AG04450 (cell line): ENCODE results near the gene CTTNBP2. TPM values are rescaled to one million over a fixed set of nuclear protein-coding genes. Genes with fewer than 3 reads are reported as not detected.

Experiments used
- CTCF ChIA-PET: fragments of 300-600, 350-600 bp; formaldehyde crosslinking; extraction: SDS; loops from one replicate; lab custom pipeline; 2022; ENCODE audit warnings: antibody characterized with exemption, inconsistent platforms; lab: Charles Lee
- POLR2A ChIA-PET: fragments of 350-600 bp; formaldehyde crosslinking; extraction: SDS; loops from one replicate; lab custom pipeline; 2021; ENCODE audit warnings: antibody characterized with exemption, inconsistent platforms; lab: Yijun Ruan, JAX
- DNase-seq: peaks from one replicate; pipeline ENCODE4 v3.0.0-alpha.2; 2011; ENCODE audit warnings: low read depth, low spot score
- H3K27ac ChIP-seq: one replicate; pipeline ENCODE4 v1.5.1; 2012; ENCODE audit warnings: low read depth, low read length, control low read depth
- H3K27me3 ChIP-seq: one replicate; pipeline ENCODE4 v1.6.0; 2012; ENCODE audit warnings: low read length; ENCODE audit not compliant: control insufficient read depth, insufficient read depth
- H3K4me3 ChIP-seq: 2 replicates; pipeline ENCODE4 v1.5.1; 2011; ENCODE audit warnings: mild to moderate bottlenecking, low read depth, low read length, control low read depth
- H3K9me3 ChIP-seq: 2 replicates; pipeline ENCODE4 v1.5.1; 2012; ENCODE audit warnings: low read length; ENCODE audit not compliant: control insufficient read depth, insufficient read depth
- CTCF ChIP-seq: IDR thresholded peaks from 2 replicates; pipeline ENCODE4 v1.5.1; 2011; ENCODE audit warnings: low read depth, low read length, control low read depth, inconsistent platforms
- polyA plus RNA-seq: library from polyadenylated mRNA; depleted of rRNA; stranded (reverse); fragments of >200 nt; gene quantifications from 2 replicates; pipeline ENCODE4 v1.2.3, GENCODE V29; 2011

Gene CTTNBP2
- polyA plus RNA-seq, 1 experiment: 14.4 TPM

- no peaks in the 10 kb centered on the region for H3K27me3 ChIP-seq
- no peak for TF ChIP-seq CTCF
- ChIA-PET POLR2A (no interaction called here), CTCF (interaction anchor here (1.1 kb wide), 1 partner anchor 111 kb away, joined by 3 read pairs; no protein-coding TSS in a partner anchor)
- H3K4me3 ChIP-seq: no peak overlapping the region
- H3K9me3 ChIP-seq: no peaks in the 10 kb centered on the region
- no peak overlapping the region for H3K27ac ChIP-seq
- no peak for DNase-seq
These were observed 10.9 kb downstream of the CTTNBP2 start for GRCh38 chr7:117862378-117862777.

GRCh38 chr7:117859246-117859812 lies 13.9 kb downstream of the CTTNBP2 start:
- Histone ChIP-seq H3K9me3 (no peaks in the 10 kb centered on the region), H3K27me3 (no peaks in the 10 kb centered on the region), H3K27ac (no peak overlapping the region), H3K4me3 (no peak overlapping the region)
- ChIA-PET CTCF (no interaction called here), POLR2A (no interaction called here)
- TF ChIP-seq CTCF: no peak
- no peak for DNase-seq

- Histone ChIP-seq H3K27ac (no peak overlapping the region), H3K9me3 (no peaks in the 10 kb centered on the region), H3K4me3 (no peak overlapping the region), H3K27me3 (no peaks in the 10 kb centered on the region)
- POLR2A ChIA-PET: no interaction called here
- DNase-seq: no peak
- no peak for TF ChIP-seq CTCF
- CTCF ChIA-PET: no interaction called here
These were observed 14.5 kb downstream of the CTTNBP2 start for GRCh38 chr7:117858712-117859111.

GRCh38 chr7:117857718-117858117 lies 15.5 kb downstream of the CTTNBP2 start:
- no peak overlapping the region for H3K4me3 ChIP-seq
- ChIA-PET POLR2A (no interaction called here), CTCF (interaction anchor here (0.7 kb wide), 1 partner anchor 695 kb away, joined by 6 read pairs; no protein-coding TSS in a partner anchor)
- no peak for TF ChIP-seq CTCF
- H3K27me3 ChIP-seq: no peaks in the 10 kb centered on the region
- no peaks in the 10 kb centered on the region for H3K9me3 ChIP-seq
- no peak for DNase-seq
- H3K27ac ChIP-seq: no peak overlapping the region

- no peaks in the 10 kb centered on the region for H3K27me3 ChIP-seq
- no peak overlapping the region for H3K27ac ChIP-seq
- no peak for DNase-seq
- no peak for TF ChIP-seq CTCF
- ChIA-PET CTCF (interaction anchor here (2.1 kb wide), 1 partner anchor 18 kb away, joined by 4 read pairs; no protein-coding TSS in a partner anchor), POLR2A (no interaction called here)
- no peak overlapping the region for H3K4me3 ChIP-seq
- H3K9me3 ChIP-seq: no peaks in the 10 kb centered on the region
These were observed 17.0 kb downstream of the CTTNBP2 start for GRCh38 chr7:117856196-117856595.
